Transverse colon (tissue), 4 donors: ENCODE data around the gene DNAJC3.

Source experiments
- CTCF ChIP-seq, 5 experiments: fragments of 200-600 bp in 3 of 5; fragments of 450-650 bp in 2 of 5; sonication (generic) in 3 of 5; IDR thresholded peaks; 1 replicate in 2 of 5; 2 replicates in 3 of 5; pipeline ENCODE4 v1.5.1; 2016 to 2017; ENCODE audit warnings: antibody characterized with exemption in 5 of 5, inconsistent platforms in 3 of 5, mild to moderate bottlenecking in 2 of 5, moderate library complexity in 1 of 5
- EP300 ChIP-seq: sonication (generic); formaldehyde crosslinking; IDR thresholded peaks from one replicate; pipeline ENCODE4 v1.6.1; 2017; ENCODE audit warnings: antibody characterized with exemption, low read depth
- POLR2A ChIP-seq: fragments of 450-650 bp; IDR thresholded peaks from one replicate; pipeline ENCODE4 v1.6.1; 2016; ENCODE audit warnings: antibody characterized with exemption, mild to moderate bottlenecking, moderate library complexity
- POLR2AphosphoS5 ChIP-seq, 3 donors: sonication (generic); formaldehyde crosslinking; IDR thresholded peaks; one replicate each; pipeline ENCODE4 v1.6.1; 2016; ENCODE audit warnings: antibody characterized with exemption in 3 of 3

DNA sequence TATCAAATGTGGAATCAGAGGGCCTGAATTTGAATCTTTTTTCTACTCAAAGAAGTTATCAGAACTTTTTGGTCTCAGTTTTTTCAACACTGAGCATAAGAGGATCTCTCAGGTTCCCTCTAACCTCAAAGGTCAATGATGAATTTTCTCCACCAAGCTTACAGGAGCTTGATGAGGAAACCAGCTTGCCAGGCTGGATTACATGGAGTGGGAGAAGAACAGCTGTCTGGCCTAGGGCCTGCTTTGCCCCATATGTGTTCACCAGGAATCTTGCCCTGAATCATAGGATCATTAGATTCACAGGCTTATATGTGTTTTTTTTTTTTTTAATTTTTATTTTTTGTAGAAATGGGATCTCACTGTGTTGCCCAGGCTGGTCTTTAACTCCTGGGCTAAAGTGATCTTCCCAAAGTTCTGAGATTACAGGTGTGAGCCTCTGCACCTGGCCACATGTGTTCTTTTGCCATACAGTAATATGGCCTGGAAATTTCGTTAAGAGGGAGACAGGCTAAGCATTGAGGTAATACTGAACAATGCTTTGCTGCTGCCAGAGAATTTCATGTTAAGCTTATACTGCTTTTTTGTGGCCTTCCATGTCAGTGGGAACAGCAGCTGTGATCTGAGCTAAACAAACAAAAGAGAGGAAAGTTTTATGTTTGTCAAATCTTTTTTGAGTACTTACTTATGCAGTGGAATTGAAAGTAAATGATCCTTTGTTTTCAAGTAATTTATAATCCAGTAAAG lies 110.6 kb downstream of the DNAJC3 start:
- no peak for TF ChIP-seq POLR2AphosphoS5 (IDR thresholded peaks at IDR 0.05)
- TF ChIP-seq EP300: no peak
- no peak for TF ChIP-seq CTCF (IDR thresholded peaks at IDR 0.05)
- no peak for TF ChIP-seq POLR2A
